Glomerular endothelial cell (primary cell): ENCODE results near the gene PPP1R13L. TPM values are rescaled to one million over a fixed set of nuclear protein-coding genes. Genes with fewer than 3 reads are reported as not detected.
"Not testable (repeated sequence)": the region's sequence is repeated elsewhere in the genome, so short reads cannot be mapped to it uniquely, and the experiment has no call there.

Experiments used
- DNase-seq: peaks from one replicate; pipeline ENCODE4 v3.0.0-alpha.2; 2011; ENCODE audit warnings: low read depth, low spot score; ENCODE audit errors: extremely low read depth
- total RNA-seq: library from RNA; depleted of rRNA; stranded (reverse); fragments of >200 nt; gene quantifications from 2 replicates; pipeline ENCODE4 v1.2.3, GENCODE V29; 2015

The PPP1R13L gene
- total RNA-seq, 1 donor from 2014 or later, result 44.6 TPM

DNA sequence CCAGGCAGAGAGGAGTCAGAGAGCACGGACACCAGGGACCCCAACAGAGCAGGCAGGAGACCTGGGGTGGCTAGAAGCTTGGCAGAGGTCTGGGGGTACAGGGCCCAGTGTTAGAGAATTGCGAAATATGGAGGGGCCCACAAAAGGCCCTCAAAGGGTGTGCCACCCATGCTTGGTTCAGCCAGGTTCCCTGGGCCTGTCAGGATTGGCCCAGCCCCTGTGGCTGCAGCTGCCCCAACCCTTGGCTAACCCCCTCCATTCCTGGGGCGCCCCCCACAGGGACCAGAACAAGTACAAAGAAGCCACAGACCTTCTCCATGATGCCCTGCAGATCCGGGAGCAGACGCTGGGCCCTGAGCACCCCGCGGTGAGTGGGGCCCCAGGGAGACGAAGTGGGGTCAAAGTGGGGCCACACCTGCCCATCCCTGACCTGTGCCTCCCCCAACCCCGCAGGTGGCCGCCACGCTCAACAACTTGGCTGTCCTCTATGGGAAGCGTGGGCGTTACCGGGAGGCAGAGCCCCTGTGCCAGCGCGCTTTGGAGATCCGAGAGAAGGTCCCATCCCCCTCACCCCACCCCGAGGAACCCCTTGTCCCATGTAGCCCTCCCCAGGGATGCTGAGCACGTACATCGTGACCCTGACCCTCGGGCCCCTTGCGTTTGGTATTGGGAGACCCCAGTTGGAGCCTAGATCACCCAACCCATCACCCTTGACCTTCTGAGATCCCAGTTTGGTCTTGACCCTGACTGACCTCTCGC is 56.3 kb downstream of the PPP1R13L start:
- DNase-seq, result no peak

DNA sequence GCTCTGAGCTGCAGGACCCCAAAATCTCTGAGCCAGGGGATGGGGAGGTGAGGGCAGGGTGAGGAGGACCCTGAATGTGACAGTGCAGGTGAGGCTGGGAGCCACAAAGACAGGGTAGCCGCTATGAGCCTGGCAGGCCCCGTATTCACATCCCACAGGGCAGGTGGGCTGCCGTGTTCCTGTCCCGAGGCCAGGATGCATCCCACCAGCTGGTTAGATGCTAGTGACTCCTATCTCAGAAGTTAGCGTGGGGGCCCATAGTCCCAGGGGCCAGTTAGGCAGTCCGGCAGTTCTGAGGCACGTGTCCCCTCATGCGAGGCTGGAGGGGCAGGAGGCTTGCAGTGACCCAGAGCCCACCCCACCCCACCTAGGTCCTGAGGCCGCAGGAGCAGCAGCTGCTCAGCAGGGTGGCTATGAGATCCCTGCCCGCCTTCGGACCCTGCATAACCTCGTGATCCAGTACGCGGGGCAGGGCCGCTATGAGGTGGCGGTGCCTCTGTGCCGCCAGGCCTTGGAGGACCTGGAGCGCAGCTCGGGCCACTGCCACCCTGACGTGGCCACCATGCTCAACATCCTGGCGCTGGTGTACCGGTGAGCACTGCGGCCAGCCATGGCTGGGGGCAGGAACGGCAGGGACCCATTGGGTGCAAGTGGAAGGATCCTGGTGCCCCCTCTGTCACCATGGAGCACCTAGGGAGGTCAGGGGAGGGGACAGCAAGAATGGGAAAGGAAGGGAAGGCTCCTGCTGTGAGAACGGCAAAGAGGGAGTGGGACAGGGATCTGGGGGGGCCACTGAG is 57.1 kb downstream of the PPP1R13L start:
- no peak for DNase-seq

DNA sequence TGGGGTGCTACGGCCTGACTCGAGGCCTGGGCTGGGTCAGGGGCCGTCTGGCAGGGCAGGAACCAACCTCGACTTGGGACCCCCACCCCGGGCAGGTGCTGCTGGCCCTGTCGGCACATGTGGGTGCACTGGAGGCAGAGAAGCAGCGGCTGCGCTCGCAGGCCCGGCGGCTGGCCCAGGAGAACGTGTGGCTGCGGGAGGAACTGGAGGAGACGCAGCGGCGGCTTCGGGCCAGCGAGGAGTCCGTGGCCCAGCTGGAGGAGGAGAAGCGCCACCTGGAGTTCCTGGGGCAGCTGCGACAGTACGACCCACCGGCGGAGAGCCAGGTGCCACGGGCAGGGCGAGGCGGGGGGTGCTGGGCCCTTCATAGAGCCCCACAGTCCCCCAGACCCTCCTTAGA is 58.4 kb downstream of the PPP1R13L start:
- DNase-seq, result no peak

DNA sequence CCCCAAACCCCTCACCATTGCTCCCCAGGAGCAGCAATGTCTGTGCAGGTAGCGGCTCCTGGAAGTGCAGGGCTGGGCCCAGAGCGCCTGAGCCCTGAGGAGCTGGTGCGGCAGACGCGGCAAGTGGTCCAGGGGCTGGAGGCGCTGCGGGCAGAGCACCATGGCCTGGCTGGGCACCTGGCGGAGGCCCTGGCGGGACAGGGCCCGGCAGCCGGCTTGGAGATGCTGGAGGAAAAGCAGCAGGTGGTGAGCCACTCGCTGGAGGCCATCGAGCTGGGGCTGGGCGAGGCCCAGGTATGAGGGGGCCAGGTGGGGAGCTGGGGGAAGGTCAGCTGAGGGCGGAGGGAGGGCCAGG is 59.4 kb downstream of the PPP1R13L start:
- DNase-seq, result no peak

DNA sequence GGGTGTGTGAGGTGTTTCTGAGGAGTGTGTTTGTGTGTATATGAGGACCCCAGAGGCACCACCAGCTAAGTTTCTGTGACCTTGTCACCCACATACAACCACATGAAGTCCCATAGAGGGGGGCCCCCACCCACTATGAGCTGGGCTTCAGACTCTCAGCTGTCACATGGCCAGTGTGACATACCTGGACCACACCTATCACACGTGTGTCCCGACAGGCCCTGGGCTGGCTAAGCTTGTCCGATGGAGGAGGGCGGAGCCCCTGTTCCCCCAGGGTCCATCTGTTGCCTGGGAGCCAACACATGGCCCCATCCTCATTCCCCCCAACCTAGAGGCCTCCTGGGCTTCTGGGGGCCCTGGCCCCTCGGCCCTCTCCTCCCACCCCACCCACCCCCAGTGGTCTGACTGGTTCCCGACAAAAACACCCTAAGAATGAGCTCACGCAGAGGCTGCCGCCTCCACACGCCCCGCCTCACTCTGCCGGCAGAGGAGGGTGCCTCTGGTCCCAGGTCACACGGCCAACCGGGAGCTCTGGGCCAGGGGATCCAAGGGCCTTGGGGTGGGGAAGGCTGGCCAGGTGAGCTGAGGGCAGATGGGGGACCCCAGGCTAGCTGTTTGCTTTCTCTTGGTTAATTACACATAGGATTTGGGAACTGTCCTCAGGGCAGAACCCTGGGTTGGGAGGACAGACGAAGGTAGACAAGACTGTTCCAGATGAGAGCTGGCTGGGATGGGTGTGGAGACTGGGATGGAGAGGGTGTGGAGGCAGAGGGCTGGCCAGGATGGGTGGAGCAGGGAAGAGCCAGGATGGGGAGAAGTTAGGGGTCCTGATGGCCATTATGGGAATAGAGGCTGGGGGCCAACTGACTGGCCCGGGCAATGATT is 60.0 kb downstream of the PPP1R13L start:
- DNase-seq, result no peak

DNA sequence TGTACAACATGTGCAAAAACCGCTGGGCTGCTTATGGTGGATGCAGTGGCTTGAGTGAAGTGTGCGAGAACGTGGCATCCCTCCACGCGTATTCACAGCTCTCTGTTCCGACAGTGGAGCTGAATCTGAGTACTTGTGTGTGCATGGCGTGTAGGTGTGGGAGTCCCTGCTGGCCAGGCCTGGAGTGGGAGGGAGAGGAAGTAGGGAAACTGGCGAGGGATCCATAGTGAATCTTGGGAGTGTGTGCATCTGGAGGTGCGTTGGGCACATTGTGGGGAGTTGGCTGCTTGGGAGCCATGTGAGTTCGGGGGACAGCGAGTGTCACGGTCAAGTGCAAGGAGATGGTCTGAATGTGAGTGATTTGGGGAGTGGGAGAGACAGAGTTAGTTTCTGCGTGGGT is 62.0 kb downstream of the PPP1R13L start:
- no peak for DNase-seq

DNA sequence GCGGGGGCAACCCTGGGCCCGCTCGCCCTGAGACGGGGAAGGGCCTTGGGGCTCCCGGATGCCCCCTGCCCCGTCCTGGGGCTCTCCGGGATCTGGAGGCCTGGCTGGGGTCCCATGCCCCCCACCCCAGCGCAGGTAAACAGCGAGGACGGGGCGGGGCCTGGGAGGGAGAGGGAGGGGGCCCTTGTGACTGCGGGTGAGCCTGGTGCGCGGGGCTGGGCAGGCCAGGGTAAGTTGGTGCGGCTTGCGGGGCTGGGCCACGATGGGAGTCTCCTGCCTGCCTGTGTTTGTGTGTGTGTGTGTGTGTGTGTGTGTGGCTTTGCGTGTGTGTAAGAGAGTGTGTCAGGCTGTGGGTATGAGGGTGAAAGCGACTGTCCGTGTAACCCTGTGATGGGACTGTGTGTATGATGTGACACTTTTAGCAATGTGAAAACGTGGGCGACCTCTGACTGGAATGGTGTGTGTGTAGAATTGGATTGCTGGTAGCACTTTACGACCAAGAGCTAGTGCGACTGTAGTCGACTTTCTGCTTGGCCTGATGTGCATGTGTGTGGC is 63.9 kb downstream of the PPP1R13L start:
- DNase-seq, result no peak

DNA sequence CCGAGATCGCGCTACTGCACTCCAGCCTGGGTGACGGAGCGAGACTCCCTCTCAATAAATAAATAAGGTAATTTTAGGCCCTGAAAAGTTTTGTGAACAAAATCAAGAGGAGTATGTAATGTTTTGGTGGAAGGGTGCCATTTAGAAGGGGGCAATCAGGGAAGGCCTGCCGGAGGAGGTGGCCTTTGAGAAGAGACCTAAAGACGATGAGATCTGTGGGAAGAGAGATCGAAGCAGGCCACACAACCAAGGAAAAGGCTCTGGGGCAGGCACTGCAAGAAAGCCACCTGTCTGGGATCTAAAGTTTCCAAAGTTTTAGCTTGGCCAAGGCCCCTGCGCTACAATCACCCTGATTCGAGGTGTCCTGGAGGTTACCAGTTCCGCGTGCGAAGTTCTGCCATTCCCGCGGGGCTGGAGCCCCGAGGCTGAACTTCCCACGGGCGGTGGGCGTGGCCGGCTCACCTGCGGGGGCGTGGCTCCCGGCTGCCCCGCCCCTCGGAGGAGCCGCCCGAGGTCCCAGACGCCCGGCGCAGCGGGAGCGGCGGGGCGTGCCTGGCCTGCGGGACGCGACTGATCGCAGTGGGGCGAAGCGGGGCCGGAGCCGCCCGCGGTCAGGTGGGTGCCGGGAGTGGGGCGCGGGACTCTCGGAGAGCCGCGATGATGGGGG is 64.5 kb downstream of the PPP1R13L start, which contains the start of gene KLC3:
Gene KLC3, plus strand, starts transcription at position 519 of the 667 bp plus-strand sequence. CDS start 4,792 bp downstream, outside the sequence.
- no peak for DNase-seq

DNA sequence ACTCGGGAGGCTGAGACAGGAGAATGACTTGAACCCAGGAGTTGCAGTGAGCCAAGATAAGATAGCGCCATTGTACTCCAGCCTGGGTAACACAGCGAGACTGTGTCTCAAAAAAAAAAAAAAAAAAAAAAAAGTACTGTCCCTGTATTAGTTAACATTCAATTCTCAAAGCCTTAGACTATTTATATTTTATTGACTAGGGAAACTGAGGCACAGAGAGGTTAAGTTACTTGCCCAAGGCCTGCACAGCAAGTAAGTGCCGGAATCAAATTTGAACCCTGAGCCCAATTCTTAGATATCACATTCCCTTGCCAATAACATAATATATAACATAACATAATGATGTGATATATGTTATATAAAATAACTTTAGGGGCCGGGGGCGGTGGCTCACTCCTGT is 65.2 kb downstream of the PPP1R13L start:
- no peak for DNase-seq

DNA sequence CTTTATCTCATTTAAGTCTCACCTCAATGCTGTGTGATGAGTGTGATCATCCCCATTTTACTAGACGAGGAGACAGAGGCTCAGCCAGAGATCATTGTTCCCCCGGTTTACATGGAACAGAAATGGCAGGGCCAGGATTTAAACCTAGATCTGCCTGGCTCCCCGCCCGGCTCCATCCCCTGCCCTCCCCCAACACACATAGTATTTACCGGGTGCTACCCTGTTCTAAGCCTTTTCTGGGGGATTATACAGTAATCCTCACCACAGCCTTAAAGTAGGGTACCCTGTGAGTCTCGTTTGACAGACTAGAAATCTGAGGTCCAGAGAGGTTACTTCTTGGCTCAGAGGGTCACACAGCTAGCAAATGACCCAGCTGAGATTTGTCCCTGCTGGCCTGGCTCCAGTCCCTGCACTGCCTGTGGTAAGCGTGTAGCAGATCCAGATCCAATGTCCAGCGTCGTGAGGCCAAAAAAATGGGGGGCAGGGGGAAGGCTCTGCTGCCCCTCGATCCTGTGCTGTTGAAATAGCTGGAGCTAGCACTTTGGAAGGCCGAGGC is 68.1 kb downstream of the PPP1R13L start:
- DNase-seq, result no peak

DNA sequence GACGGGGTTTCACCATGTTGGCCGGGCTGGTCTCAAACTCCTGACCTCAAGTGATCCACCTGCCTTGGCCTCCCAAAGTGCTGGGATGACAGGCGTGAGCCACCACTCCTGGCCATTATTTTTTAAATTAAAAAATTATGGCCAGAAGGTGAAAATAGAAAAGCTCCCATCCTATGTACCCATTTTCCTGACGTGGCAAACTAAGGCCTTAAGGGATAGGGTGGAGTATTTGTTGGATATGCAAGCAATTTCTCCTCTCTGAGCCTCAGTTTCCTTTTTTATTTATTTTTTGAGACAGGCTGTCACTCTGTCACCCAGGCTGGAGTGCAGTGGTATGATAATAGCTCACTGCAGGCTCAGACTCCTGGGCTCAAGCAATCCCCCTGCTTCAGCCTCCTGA is 70.0 kb downstream of the PPP1R13L start:
- not testable (repeated sequence) for DNase-seq

DNA sequence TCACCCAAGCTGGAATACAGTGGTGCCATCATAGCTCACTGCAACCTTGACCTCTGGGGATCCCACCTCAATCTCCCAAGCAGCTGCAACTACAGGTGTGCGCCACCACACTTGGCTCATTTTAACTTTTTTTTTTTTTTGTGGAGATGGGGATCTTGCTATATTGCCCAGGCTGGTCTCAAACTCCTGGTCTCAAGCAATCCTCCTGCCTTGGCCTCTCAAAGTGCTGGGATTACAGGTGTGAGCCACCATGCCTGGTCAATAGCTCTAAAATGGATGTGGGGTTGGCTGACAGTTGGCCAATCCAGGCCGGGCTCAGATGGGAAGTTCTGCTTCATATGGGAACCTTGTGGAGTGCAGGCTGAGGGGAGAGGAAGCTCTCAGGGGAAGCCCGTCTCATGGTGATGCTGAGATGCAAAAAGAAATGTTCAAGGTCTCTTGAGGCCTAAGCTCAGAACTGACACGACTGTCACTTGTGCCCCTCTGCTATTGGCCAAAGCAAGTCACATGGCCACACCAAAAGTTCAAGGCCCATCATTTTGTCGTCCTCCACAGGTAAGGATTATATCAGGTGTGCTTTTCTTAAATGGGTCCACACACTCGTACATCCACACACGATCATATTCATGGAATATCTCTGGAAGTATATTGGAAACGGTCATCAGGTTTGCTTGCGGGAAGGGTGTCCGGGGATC is 71.1 kb downstream of the PPP1R13L start:
- no peak for DNase-seq

DNA sequence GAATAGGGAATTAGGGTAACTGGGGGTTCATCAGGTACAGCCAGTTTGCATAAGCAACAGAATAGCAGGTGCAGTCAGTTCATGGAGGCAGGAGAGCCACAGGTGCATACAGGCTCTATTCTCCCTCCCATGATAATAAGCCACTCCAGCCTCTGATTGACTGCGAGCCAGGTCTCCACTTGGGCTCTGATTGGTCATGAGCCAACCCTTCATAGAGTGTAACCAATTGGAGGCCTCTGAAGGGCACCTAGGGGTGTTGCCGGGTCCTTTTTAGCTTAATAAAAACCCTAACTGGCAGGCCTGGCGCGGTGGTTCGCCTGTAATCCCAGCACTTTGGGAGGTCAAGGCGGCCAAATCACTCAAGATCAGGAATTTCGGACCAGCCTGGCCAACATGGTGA is 73.5 kb downstream of the PPP1R13L start:
- no peak for DNase-seq

Other genes starting within 250 kb of the PPP1R13L start
- gene NKPD1, start 244.1 kb downstream of the PPP1R13L start, total RNA-seq, result 0.29 TPM in 2 replicates
- gene TRAPPC6A, start 226.8 kb downstream of the PPP1R13L start, total RNA-seq, result 19.4 and 25.3 TPM in 2 replicates
- gene BLOC1S3, start 226.3 kb downstream of the PPP1R13L start, total RNA-seq, result 15.6 and 21.3 TPM in 2 replicates
- 8.3 and 9.3 TPM in 2 replicates for gene EXOC3L2, start 159.7 kb downstream of the PPP1R13L start, total RNA-seq
- 32.3 and 36.6 TPM in 2 replicates for gene MARK4, start 153.8 kb downstream of the PPP1R13L start, total RNA-seq
- gene CKM, start 82.2 kb downstream of the PPP1R13L start, total RNA-seq, result not detected in 2 replicates
- not detected in 2 replicates for gene KLC3, start 64.3 kb downstream of the PPP1R13L start, total RNA-seq
- 41.9 and 51.5 TPM in 2 replicates for gene ERCC2, start 34.5 kb downstream of the PPP1R13L start, total RNA-seq
- 6.3 and 12.7 TPM in 2 replicates for gene POLR1G, start 1.6 kb upstream of the PPP1R13L start, total RNA-seq
- gene ERCC1, start 18.8 kb upstream of the PPP1R13L start, total RNA-seq, result 96.3 and 120 TPM in 2 replicates
- 4.8 and 26.4 TPM in 2 replicates for gene FOSB, start 62.9 kb upstream of the PPP1R13L start, total RNA-seq
- gene RTN2, start 92.0 kb upstream of the PPP1R13L start, total RNA-seq, result 13.4 and 17.7 TPM in 2 replicates
- gene PPM1N, start 93.4 kb upstream of the PPP1R13L start, total RNA-seq, result 1.1 TPM in 1 of 2 replicates, not detected in the other
- gene VASP, start 102.4 kb upstream of the PPP1R13L start, total RNA-seq, result 205 and 224 TPM in 2 replicates
- 14.9 and 16.6 TPM in 2 replicates for gene OPA3, start 179.7 kb upstream of the PPP1R13L start, total RNA-seq
- 12.6 and 14.8 TPM in 2 replicates for gene GPR4, start 197.1 kb upstream of the PPP1R13L start, total RNA-seq
- gene EML2, start 234.3 kb upstream of the PPP1R13L start, total RNA-seq, result 19.3 and 26.6 TPM in 2 replicates